Sciatic nerve (tissue), 2 donors: ENCODE data around the gene EPSTI1. TPM values are rescaled to one million over a fixed set of nuclear protein-coding genes. Genes with fewer than 3 reads are reported as not detected.

Experiments
- ATAC-seq: fragments of 200-7000 bp; cut with Tn5 transposase; one replicate; pipeline ENCODE4 v1.9.1; 2020; ENCODE audit warnings: mild to moderate bottlenecking, moderate library complexity
- DNase-seq: peaks from one replicate; pipeline ENCODE4 v3.0.0-alpha.2; 2020; ENCODE audit warnings: low spot score
- intact Hi-C: fragments of 100-400 bp; cut with DNase I; formaldehyde crosslinking; loops from one replicate; pipeline ENCODE4 v1.14.2; 2022
- total RNA-seq: library from RNA; stranded (reverse); fragmentation: NEBNext Ultra II Directional; extraction: Animal tissue kit (Norgen Biotek cat#: 25700); gene quantifications from one replicate; pipeline ENCODE4 v1.2.1, GENCODE V29; 2021
- donor health status: DM: no; HTN: no; CAD: no.
- donor health status: DM: no; HTN: no; CAD: no.

The EPSTI1 gene
- total RNA-seq, 1 donor from 2014 or later = 7.8 TPM

DNA sequence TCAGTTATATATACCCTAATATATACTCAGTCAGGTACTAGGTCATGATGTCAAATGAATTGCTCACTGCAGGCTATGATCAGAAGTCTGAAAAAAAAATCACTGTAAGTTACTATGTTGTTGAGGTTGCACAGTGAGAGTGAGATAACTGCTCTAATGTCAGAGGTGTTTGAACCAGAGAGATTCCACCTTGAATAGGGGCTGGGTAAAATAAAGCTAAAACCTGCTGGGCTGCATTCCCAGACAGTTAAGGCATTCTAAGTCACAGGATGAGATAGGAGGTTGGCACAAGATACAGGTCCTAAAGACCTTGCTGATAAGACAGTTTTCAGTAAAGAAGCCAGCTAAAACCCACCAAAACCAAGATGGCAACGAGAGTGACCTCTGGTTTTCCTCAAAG lies 10.2 kb downstream of the EPSTI1 start:
- DNase-seq (no peak), ATAC-seq (no peak)
- intact Hi-C loops = loop anchor here (10.0 kb wide), 1 partner anchor 1787 kb away; the partner anchor contains the start of gene KBTBD7

- intact Hi-C loops = loop anchor here (10.0 kb wide), 1 partner anchor 1787 kb away; the partner anchor contains the start of gene KBTBD7
- ATAC-seq (no peak), DNase-seq (no peak)
Observed at GRCh38 chr13:42981317-42981716, 10.7 kb downstream of the EPSTI1 start.

GRCh38 chr13:42977219-42977659 lies 14.8 kb downstream of the EPSTI1 start:
- intact Hi-C loops = no loop called here
- ATAC-seq = no peak

GRCh38 chr13:42976066-42976465 lies 16.0 kb downstream of the EPSTI1 start:
- no peak for DNase-seq
- ATAC-seq = no peak
- intact Hi-C loops = no loop called here

More at GRCh38 chr13:42977219-42977659, 14.8 kb downstream of the EPSTI1 start:
- DNase-seq = no peak

DNA sequence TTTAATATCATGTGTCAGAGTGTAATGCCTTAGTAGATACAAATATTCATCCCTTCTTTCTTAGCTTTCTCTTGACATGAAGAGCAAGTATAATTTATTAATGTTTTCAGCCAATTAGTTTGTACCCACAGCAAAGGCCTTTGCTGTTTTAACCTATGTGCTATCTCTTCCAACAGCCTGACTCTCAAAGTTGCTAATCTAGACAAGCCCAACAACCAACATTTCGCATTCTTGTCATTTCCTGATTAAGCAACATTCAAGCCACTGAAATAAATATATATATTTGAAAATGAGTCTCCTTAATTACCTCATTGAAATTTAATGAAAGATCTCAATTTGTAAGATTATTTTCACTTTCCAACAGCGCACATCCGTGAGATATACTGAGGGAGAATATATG lies 18.5 kb downstream of the EPSTI1 start:
- ATAC-seq = no peak
- intact Hi-C loops = no loop called here
- no peak for DNase-seq

- no peak for DNase-seq
- intact Hi-C loops = no loop called here
- no peak for ATAC-seq
Observed at GRCh38 chr13:42971691-42972347, 20.2 kb downstream of the EPSTI1 start.

DNA sequence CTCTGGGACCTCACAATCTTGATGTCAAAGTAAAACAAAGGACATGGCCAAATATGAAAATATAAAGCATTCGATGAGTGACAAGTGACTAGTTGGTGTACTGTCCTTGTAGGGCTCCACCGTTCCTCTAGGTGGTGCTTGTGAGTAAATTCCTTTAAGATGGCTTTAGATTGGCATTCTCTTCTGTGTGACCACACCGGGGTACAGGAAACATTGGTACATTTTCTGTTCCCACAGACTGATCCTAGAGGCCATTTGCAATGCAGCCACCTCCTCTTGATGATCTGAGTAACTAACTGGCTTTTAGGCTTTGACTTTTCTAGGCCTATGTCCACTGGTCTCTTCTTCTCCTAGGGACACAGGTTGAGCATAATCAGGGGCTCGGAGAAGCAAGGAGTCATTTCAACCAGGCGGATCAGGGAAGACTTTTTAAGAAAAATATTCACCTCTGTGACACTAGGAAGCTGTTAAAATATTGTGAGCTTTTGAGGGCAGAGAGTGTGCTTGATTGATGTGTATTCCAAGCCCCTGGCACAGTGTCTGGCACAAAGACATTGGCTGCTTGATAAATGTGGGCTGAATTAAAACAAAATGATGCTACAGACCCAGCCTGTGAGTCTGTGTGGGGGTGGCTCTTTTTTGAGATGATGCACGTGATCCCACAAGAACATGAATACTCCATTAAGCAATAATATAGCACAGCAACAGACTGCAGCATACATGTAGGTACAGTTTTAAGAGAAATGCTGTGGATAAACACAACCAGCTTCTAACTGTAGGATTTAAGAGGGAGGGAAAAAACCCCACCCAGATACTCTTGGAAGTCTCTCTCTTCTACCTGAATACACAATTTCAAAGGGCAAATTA lies 21.0 kb downstream of the EPSTI1 start:
- ATAC-seq = peak; percentile 60
- DNase-seq = no peak
- intact Hi-C loops = no loop called here

DNA sequence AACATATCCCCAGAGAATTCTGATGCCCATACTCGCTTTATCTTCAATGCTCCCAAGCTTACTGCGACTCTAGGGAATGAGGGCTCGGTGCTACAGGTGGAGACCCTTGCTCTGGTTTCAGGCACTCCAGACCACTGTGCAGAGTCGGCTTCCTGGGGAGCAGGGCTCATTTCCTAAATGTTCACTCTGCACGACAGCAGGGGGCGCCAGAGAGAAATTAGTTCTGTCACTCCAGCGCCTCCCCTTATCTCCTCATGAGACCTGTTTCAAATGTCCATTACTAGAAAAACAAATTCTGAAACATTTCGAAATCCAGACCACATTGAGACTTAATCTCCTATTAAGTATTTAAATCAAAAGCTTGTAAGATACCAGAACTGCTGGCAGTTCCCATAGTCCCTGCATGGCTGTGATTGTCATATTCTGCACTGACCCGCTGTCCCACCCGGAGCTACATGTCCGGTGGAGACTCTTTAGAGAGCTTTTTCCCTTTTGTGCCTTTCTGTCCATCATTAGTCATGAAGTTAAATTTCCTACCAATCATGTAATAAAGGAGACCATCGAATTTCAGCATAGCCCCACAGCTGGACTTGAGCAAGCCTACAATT lies 22.4 kb downstream of the EPSTI1 start:
- DNase-seq (peak; percentile 89), ATAC-seq (peak; percentile 90)
- intact Hi-C loops = no loop called here

DNA sequence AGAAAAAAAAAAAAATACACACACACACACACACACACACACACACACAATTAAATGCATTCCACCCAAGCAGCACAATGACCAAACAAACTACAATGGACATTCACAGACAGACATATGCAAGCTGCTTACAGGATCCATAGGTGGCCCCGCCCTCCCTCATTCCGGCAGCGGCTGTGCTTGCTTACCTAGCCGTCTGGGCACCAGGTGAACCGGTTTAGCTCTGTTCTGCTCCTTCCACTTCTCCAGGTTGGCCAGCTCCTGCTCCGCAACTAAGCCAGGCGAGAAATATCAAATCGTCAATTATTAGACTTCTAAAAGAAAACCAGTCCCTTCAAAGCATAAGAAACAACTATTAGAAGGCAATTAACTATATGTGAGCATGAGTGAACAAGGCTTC lies 23.1 kb downstream of the EPSTI1 start:
- no peak for DNase-seq
- intact Hi-C loops = no loop called here
- ATAC-seq = no peak

DNA sequence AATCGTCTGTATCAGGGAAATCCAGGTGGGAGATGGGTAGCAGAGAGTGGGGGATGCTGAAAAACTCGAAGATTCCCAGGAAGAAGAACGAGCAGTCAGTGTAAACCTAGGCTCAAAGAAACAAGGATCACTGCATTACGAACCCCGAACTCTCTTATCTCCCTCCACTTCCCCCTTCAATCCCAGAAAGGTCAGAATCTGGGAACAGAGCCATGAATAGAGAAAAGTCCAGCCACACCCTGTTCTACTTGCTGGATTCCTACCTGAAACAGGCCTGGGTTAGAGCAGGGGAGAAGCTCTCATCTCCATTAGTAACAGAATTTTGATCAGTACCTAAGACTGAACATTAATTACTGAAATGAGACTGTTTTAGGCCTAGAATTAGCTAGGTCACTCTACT lies 24.4 kb downstream of the EPSTI1 start:
- ATAC-seq (no peak), DNase-seq (no peak)
- intact Hi-C loops = no loop called here

DNA sequence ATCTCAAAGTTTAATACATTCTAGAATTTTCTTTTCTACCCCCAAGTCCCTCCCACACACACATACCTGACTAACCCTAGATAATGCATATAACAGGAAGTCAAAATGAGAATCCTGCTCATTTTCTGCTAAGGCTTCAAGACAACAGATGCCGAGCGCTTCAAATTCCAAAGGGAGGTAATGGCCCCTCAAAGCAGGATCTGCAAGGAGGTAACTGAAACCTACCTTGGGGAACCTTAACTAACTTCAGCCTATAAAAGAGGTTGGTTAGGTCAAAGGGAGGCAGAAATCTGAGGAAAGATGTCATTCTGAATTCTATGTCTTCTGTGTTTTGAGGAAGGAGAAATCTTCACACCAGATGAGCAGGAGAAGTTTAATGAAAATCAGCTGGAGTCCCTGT lies 26.8 kb downstream of the EPSTI1 start:
- intact Hi-C loops = no loop called here
- DNase-seq (no peak), ATAC-seq (no peak)

DNA sequence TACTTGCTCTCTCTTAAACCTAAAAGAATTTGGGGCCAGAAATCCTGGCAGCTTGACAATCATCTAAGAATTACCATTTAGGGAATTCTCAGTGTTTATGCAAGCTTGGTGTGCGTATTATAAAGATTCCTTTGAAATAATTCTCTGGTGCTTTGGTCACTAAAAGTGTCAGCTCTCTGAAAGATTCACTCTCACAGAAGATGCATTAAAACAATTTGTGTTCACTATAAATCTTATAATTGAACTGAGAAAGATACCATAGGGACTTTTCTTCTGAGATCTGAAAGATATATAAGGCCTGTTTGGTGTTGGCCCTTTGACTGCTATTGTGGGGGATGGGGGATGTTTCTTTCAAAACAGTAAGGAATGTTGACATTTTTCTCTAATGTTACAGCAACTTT lies 27.3 kb downstream of the EPSTI1 start:
- DNase-seq (no peak), ATAC-seq (no peak)
- intact Hi-C loops = loop anchor here (5.0 kb wide), 1 partner anchor 192 kb away; no protein-coding TSS in a partner anchor

DNA sequence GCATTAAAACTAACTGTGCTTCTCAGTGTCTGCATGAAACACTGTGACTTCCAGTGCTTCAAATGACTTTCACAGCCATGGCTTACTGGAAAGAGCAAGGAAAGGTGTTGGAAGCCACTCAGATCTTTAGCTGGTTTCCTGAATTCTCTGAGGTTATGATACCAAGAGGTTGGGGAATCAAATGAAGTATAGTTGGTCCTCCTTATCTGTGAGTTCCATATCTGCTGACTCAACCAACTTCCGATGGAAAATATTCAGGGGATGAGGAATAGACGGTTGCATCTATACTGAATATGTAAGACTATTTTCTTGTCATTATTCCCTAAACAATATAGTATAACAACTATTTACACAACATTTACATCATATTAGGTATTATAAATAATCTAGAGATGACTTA lies 32.4 kb downstream of the EPSTI1 start:
- no peak for ATAC-seq
- intact Hi-C loops = loop anchor here (5.0 kb wide), 1 partner anchor 187 kb away; no protein-coding TSS in a partner anchor
- DNase-seq = no peak

- intact Hi-C loops = no loop called here
- ATAC-seq = no peak
- DNase-seq = no peak
Observed at GRCh38 chr13:42957881-42958280, 34.2 kb downstream of the EPSTI1 start.

DNA sequence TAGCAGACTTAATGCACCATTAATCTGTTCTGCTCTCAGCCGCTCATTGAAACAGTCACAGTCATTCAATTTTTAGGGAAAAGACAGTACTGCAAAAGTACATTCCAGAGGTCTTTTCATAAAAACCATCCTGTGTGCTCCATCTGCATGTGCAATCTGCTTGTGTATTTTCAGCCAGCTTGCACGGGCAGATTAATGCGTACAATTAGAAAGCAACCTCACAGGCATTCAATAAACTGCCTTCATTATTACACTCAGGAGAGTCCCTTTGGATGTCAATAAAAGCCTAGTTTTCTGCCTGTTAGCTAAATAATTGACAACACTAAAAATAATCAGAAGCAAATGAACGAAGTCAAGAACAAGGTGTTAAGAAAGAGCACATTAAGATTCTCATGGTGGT lies 41.9 kb downstream of the EPSTI1 start:
- ATAC-seq (no peak), DNase-seq (no peak)
- intact Hi-C loops = no loop called here

DNA sequence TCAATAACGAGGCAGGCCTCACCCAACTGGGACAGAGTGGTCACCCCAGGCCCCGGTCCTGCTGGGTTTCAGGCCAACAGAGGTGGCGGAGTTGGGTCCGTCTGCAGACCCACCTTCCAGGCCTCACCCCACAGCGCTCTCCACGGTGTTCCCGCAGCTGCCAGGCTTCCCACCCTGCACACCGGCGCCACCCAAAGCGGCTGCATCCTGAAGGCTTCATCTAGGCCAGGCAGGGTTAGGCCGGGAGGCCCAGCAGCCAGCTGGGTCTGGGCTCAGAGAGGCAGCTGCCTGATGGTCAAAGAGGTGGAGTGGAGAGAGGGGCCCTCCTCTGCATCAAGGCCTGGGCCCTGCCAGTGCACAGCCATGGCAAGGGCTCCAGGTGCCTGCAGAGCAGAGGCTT lies 44.1 kb downstream of the EPSTI1 start:
- ATAC-seq (no peak), DNase-seq (no peak)
- intact Hi-C loops = no loop called here

DNA sequence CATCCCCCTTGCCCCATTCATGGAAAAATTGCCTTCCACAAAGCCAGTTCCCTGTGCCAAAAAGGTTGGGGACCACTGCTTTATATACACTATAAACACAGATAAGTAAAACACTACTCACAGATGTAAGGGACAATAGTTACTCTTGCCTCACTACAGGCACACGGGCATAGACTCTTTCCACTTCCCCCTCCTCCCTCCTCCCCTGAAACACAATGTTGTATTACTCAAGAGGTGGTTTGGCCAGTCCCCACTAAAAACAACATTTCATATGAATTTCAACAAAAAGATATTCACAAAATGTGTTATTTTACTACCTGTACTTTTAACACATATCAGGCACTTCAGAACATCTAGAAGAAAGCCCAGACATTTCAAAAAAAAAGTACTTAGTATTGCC lies 45.1 kb downstream of the EPSTI1 start:
- DNase-seq (no peak), ATAC-seq (peak; percentile 89)
- intact Hi-C loops = no loop called here

DNA sequence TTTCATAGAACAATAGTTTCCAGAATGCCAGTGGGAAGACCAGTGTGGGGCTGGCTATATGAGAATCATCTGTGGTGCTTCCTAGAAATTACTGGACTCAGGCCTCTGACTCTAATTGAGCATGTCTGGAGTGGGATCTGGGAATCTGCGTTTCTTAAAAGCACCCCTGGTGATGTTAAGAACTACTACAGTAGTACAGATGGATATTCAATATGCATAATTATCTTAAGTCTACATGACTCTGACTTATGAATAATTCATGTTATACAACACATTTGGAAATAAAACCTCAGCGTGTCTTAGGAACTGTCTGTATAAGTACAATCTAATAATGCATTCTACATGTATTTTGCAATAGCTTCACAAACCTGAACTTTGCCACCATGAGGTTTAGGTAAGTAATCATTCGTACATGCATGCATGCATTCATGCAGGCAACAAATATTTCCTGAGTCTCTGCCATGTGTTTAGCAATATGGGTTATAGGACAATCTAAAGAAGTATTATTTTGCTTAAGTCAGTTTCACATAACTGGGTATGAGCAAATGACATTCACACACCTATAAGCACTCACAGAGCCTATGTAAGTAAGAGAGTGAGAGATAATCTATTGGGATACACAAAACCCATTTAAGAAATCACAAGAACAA lies 62.0 kb downstream of the EPSTI1 start:
- DNase-seq = no peak
- ATAC-seq = no peak
- intact Hi-C loops = no loop called here

DNA sequence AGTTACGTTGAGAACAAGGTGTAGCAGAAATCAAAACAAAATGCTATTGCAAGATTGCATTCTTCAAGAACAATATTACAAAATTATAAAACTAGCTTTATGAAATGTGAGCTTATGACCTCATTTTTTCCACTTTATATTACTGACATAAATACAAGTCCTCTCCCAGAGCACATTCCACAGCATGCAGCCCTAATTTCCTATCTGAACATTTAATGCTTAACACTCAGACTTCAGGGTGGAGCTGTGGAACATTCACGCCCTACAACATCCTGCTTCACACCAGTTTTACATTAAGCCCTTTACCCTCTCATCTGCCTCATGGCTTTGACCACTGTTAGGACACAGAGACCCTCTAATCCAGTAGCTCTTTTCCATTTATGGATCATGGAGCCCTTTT lies 65.5 kb downstream of the EPSTI1 start:
- intact Hi-C loops = no loop called here
- DNase-seq = no peak
- ATAC-seq = no peak
